GM23248 (cell line): ENCODE data around the gene RGS13.

Experiments
- EZH2 ChIP-seq: fragments of 200-600 bp; sonication (generic); IDR thresholded peaks from 2 replicates; pipeline ENCODE4 v1.6.1; 2018; ENCODE audit warnings: antibody characterized with exemption, mild to moderate bottlenecking; ENCODE audit not compliant: insufficient read depth, poor library complexity, severe bottlenecking
- EZH2phosphoT487 ChIP-seq: fragments of 200-600 bp; sonication (generic); IDR thresholded peaks from 2 replicates; pipeline ENCODE4 v1.6.1; 2018; ENCODE audit warnings: antibody characterized with exemption, moderate library complexity, mild to moderate bottlenecking, low read depth; ENCODE audit not compliant: insufficient read depth

- no peak for TF ChIP-seq EZH2
- no peak for TF ChIP-seq EZH2phosphoT487
Measured at GRCh38 chr1:192654591-192655251, 18.8 kb downstream of the RGS13 start.
